GM12864 (cell line): Measurements from ENCODE around the gene MSI2.

ENCODE experiments used
- DNase-seq: peaks from one replicate; pipeline ENCODE4 v3.0.0-alpha.2; 2011; ENCODE audit warnings: low read depth
- H3K4me3 ChIP-seq: 2 replicates; pipeline ENCODE4 v1.5.1; 2011; ENCODE audit warnings: mild to moderate bottlenecking, low read depth, low read length, control low read depth
- CTCF ChIP-seq: IDR thresholded peaks from 2 replicates; pipeline ENCODE4 v1.5.1; 2011; ENCODE audit warnings: low read depth, mild to moderate bottlenecking, moderate library complexity, low read length, control low read depth, inconsistent platforms; ENCODE audit errors: missing control alignments

Gene MSI2

GRCh38 chr17:57651451-57651850, 395.1 kb downstream of the MSI2 start:
- no peak overlapping the region for H3K4me3 ChIP-seq
- no peak for TF ChIP-seq CTCF
- DNase-seq: no peak

- TF ChIP-seq CTCF: no peak
- DNase-seq: no peak
- H3K4me3 ChIP-seq: no peak overlapping the region
Observed at GRCh38 chr17:57651996-57652395, 395.7 kb downstream of the MSI2 start.

DNA sequence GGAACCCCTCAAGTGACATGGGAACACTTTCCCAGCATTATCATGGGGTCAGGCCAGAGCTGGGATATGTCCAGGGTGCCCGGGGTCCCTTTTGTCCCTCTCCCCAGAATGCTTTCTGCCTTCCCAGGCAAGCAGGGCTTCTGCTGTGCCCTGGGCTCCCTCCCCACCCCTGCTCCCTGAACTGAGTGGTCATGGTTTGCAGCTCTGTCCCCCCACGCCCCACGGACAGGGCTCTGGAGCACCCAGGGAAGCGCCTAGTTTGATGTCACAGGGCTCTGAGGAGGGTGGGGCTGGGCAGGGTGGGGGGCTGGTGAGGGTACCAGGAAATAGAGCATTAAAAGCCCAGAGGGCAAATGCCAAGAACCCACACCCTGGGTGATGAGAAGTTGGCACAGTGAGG, 396.5 kb downstream of the MSI2 start:
- no peak for TF ChIP-seq CTCF
- no peak overlapping the region for H3K4me3 ChIP-seq

DNA sequence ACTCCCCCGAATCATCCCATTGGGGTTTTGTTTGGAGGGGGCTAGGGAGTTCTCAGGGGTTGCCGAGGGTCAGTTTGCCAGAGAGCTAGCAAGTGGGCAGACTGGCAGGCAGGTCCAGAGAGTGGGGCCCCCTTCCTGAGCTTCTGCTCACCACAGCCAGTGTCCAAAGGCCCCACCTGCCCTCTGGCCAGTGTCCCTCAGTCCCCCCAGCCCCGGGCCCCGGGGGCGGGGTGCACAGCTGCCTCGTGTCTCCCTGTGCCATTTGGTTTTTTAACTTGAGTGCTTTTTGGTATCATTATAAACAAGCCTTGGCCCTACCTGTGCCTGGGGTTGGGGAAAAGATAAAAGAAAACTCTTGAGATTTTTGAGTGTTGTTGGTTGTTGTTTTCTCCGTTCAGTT, 397.0 kb downstream of the MSI2 start:
- TF ChIP-seq CTCF: no peak
- H3K4me3 ChIP-seq: no peak overlapping the region
- no peak for DNase-seq

More for the DNA sequence above, 396.5 kb downstream of the MSI2 start:
- no peak for DNase-seq

DNA sequence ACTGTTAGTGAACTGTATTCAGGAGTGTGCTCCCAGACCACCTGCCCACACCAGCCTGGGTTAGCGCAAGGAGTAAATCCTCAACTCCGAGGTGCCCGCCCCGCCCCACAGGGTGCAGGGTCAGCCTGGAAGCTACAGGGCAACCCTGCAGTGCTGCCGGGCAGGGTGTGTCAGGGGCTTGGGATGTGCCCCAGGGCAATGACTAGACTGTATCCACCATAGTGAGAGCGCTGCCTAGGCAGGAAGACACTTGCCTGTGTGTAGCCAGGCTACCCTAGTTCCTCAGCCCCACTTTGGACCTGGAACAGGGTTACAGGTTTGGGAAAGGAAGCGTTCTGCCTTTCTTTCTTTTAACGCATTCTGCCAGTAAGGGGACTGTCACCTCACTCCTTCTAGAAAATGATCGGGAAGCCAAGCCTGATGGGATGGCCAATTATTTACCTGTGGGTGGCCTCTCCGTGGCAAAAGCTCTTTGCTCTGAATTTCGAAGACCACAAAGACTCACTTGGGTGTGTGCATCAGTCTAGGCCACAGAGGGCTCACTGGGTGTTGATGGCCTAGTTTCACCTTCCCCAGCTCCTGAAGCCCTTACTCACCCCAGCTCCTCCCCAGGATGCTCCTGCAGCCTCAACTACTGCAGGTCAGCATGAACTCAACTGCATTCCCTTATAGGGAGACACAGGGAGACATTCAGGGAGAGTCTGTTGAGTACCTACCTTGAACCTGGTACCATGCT, 397.9 kb downstream of the MSI2 start:
- DNase-seq: no peak
- no peak overlapping the region for H3K4me3 ChIP-seq
- no peak for TF ChIP-seq CTCF

GRCh38 chr17:57655553-57655952, 399.2 kb downstream of the MSI2 start:
- no peak for TF ChIP-seq CTCF
- no peak for DNase-seq

GRCh38 chr17:57657211-57657610, 400.9 kb downstream of the MSI2 start:
- H3K4me3 ChIP-seq: no peak overlapping the region
- TF ChIP-seq CTCF: no peak
- no peak for DNase-seq

More at GRCh38 chr17:57655553-57655952, 399.2 kb downstream of the MSI2 start:
- H3K4me3 ChIP-seq: no peak overlapping the region
